Activated CD4-positive, alpha-beta memory T cell treated with anti-CD3 and anti-CD28 coated beads, Interleukin-2, amount 10 ng/mL, durations not matched to agents 7 days and 5 days (primary cell): ENCODE measurements around the gene NRG3. TPM values are rescaled to one million over a fixed set of nuclear protein-coding genes. Genes with fewer than 3 reads are reported as not detected.

Experiments
- CTCF ChIA-PET: fragments of 350-600 bp; sonication (Branson Sonifier 250); formaldehyde crosslinking; loops from one replicate; lab custom pipeline; 2021; ENCODE audit warnings: antibody characterized with exemption, inconsistent platforms; lab: Charles Lee
- POLR2A ChIA-PET: fragments of 350-600 bp; sonication (Branson Sonifier 250); formaldehyde crosslinking; loops from one replicate; lab custom pipeline; 2021; ENCODE audit warnings: antibody characterized with exemption; lab: Charles Lee
- DNase-seq: peaks from one replicate; pipeline ENCODE4 v3.0.0-alpha.2; 2020
- H3K27ac Mint-ChIP-seq: one replicate; pipeline ENCODE4 v1.8.0; 2021; ENCODE audit warnings: mild to moderate bottlenecking, mixed read lengths
- H3K27me3 Mint-ChIP-seq: one replicate; pipeline ENCODE4 v1.8.0; 2021; ENCODE audit warnings: mixed read lengths
- H3K36me3 Mint-ChIP-seq: one replicate; pipeline ENCODE4 v1.8.0; 2021; ENCODE audit warnings: low read depth, mixed read lengths
- H3K4me1 Mint-ChIP-seq: one replicate; pipeline ENCODE4 v1.8.0; 2021; ENCODE audit warnings: mixed read lengths
- H3K4me3 Mint-ChIP-seq: one replicate; pipeline ENCODE4 v1.8.0; 2021; ENCODE audit warnings: mild to moderate bottlenecking, mixed read lengths
- H3K9me3 Mint-ChIP-seq: one replicate; pipeline ENCODE4 v1.8.0; 2021; ENCODE audit warnings: mixed read lengths
- total RNA-seq, 2 experiments: library from RNA; stranded (reverse); gene quantifications; one replicate each; pipeline ENCODE4 v1.2.3, GENCODE V29; 2021

The NRG3 gene
- total RNA-seq, 2 experiments from 2014 or later: not detected

GRCh38 chr10:82391971-82392370 is 517.0 kb downstream of the NRG3 start:
- no peaks in the 10 kb centered on the region for H3K4me1 Mint-ChIP-seq
- POLR2A ChIA-PET: no interaction called here
- no peak for DNase-seq
- H3K4me3 Mint-ChIP-seq: no peak overlapping the region
- H3K27me3 Mint-ChIP-seq: no peaks in the 10 kb centered on the region
- H3K9me3 Mint-ChIP-seq: peaks cover 3% of the 10 kb centered on the region
- H3K36me3 Mint-ChIP-seq: no peaks in the 10 kb centered on the region
- H3K27ac Mint-ChIP-seq: no peak overlapping the region
- CTCF ChIA-PET: no interaction called here

DNA sequence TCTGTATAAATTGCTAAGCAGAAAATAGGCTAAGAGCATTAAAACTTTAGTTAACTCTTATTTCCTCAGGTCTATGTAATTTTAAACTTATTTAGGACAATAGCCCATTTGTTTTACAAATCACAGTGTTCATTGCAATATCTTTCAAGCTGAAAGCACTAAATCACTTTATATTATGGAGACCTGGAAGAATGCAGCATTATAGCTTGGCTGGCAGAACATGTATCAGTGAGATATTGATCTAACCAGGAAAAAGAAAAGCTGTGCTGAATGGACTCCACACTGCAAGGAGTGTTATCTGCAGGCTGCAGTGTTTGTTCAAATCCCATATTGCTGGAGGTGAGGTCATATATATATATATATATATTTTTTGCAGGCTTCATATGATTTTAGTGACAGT is 517.5 kb downstream of the NRG3 start:
- Mint-ChIP-seq H3K4me1 (no peaks in the 10 kb centered on the region), H3K27me3 (no peaks in the 10 kb centered on the region), H3K36me3 (no peaks in the 10 kb centered on the region), H3K4me3 (no peak overlapping the region), H3K27ac (no peak overlapping the region), H3K9me3 (peaks cover 3% of the 10 kb centered on the region)
- POLR2A ChIA-PET: no interaction called here
- DNase-seq: no peak
- CTCF ChIA-PET: no interaction called here

GRCh38 chr10:82394122-82394521 is 519.1 kb downstream of the NRG3 start:
- ChIA-PET POLR2A (no interaction called here), CTCF (no interaction called here)
- DNase-seq: no peak
- no peaks in the 10 kb centered on the region for H3K27me3 Mint-ChIP-seq
- H3K4me3 Mint-ChIP-seq: no peak overlapping the region
- no peak overlapping the region for H3K27ac Mint-ChIP-seq
- H3K36me3 Mint-ChIP-seq: no peaks in the 10 kb centered on the region
- H3K9me3 Mint-ChIP-seq: peaks cover 3% of the 10 kb centered on the region
- no peaks in the 10 kb centered on the region for H3K4me1 Mint-ChIP-seq

GRCh38 chr10:82394987-82395386 is 520.0 kb downstream of the NRG3 start:
- Mint-ChIP-seq H3K27ac (no peak overlapping the region), H3K4me3 (no peak overlapping the region), H3K36me3 (no peaks in the 10 kb centered on the region), H3K9me3 (peaks cover 3% of the 10 kb centered on the region), H3K4me1 (no peaks in the 10 kb centered on the region), H3K27me3 (no peaks in the 10 kb centered on the region)
- ChIA-PET CTCF (no interaction called here), POLR2A (no interaction called here)
- DNase-seq: no peak

DNA sequence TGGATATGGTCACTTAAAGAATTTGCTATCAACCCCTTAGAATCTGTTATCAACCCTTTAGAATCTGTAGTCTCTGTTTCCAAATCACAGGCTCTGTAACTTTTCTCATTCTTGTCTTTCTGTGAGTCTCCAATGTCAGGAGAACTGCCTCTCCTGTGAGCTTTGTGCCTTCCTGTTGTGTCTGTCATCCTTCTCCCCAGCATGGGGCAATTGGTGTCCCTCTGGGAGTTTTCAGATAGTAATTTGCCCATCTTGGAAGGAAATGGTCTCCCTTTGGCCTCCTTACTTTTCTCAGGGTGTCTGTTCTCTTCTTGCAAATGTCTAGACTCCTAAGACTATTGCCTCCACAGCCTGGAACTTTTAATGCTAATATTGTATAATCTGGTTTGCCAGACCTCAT is 521.9 kb downstream of the NRG3 start:
- Mint-ChIP-seq H3K9me3 (peaks cover 3% of the 10 kb centered on the region), H3K4me3 (no peak overlapping the region), H3K36me3 (no peaks in the 10 kb centered on the region), H3K27me3 (no peaks in the 10 kb centered on the region), H3K27ac (no peak overlapping the region), H3K4me1 (no peaks in the 10 kb centered on the region)
- CTCF ChIA-PET: no interaction called here
- DNase-seq: no peak
- POLR2A ChIA-PET: no interaction called here

- H3K27ac Mint-ChIP-seq: no peak overlapping the region
- no peak overlapping the region for H3K4me3 Mint-ChIP-seq
- no peaks in the 10 kb centered on the region for H3K4me1 Mint-ChIP-seq
- DNase-seq: no peak
- H3K36me3 Mint-ChIP-seq: no peaks in the 10 kb centered on the region
- CTCF ChIA-PET: interaction anchor here (0.6 kb wide), 1 partner anchor 37 kb away, joined by 3 read pairs; no protein-coding TSS in a partner anchor
- POLR2A ChIA-PET: no interaction called here
- H3K9me3 Mint-ChIP-seq: peaks cover 3% of the 10 kb centered on the region
- H3K27me3 Mint-ChIP-seq: no peaks in the 10 kb centered on the region
Observed at GRCh38 chr10:82397854-82398253, 522.9 kb downstream of the NRG3 start.

DNA sequence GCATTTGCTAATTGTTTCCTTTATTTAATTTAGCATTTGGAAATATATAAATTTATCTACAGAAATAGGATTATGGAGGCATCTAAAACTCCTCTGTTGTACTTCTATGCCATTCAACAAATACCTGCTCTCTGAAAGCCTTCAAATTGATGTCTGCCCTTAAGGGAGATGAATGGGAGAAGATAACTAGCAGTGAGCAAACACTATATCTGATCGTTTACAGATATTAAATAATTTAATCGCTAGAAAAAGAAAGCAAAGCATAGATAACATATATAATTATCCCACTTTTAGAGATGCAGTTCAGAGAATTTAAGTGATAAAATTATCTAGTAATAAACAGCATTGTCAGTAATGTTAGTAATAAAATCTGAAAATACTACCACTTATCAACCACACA is 524.9 kb downstream of the NRG3 start:
- H3K27me3 Mint-ChIP-seq: no peaks in the 10 kb centered on the region
- ChIA-PET CTCF (no interaction called here), POLR2A (no interaction called here)
- H3K9me3 Mint-ChIP-seq: peaks cover 3% of the 10 kb centered on the region
- no peaks in the 10 kb centered on the region for H3K36me3 Mint-ChIP-seq
- H3K4me3 Mint-ChIP-seq: no peak overlapping the region
- no peak for DNase-seq
- H3K4me1 Mint-ChIP-seq: no peaks in the 10 kb centered on the region
- no peak overlapping the region for H3K27ac Mint-ChIP-seq

- POLR2A ChIA-PET: no interaction called here
Observed at GRCh38 chr10:82400841-82401240, 525.8 kb downstream of the NRG3 start.

DNA sequence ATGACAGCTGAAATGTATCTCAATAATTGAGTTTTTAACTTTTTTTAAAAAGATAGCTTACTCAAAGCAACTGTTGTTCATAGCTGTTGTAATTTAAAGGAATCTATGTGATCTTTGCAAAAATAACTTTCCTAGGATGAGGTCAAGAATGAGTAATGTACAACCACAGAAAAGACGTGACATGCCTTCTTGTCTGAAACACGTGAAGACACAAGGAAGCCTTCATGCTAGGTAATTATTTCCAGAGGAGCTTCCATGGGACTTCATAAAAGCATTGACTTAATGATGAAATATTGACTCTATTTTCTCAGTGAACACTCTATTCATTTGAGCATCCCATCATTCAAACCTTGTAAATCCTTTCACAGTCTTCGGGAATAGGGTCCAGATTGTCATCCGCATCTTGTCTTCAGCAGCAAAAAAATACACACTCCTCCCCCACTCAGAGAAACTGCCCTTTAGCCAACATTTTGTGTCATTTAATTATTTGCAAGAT is 528.0 kb downstream of the NRG3 start:
- Mint-ChIP-seq H3K4me3 (no peak overlapping the region), H3K36me3 (no peaks in the 10 kb centered on the region), H3K27me3 (no peaks in the 10 kb centered on the region), H3K27ac (no peak overlapping the region), H3K9me3 (peaks cover 2% of the 10 kb centered on the region), H3K4me1 (no peaks in the 10 kb centered on the region)
- ChIA-PET CTCF (no interaction called here), POLR2A (no interaction called here)
- no peak for DNase-seq

More at GRCh38 chr10:82400841-82401240, 525.8 kb downstream of the NRG3 start:
- Mint-ChIP-seq H3K9me3 (peaks cover 5% of the 10 kb centered on the region), H3K27me3 (no peaks in the 10 kb centered on the region), H3K36me3 (no peaks in the 10 kb centered on the region), H3K4me3 (no peak overlapping the region), H3K4me1 (no peaks in the 10 kb centered on the region), H3K27ac (no peak overlapping the region)
- no peak for DNase-seq
- CTCF ChIA-PET: no interaction called here

- peaks cover 2% of the 10 kb centered on the region for H3K9me3 Mint-ChIP-seq
- H3K4me3 Mint-ChIP-seq: no peak overlapping the region
- CTCF ChIA-PET: no interaction called here
- H3K4me1 Mint-ChIP-seq: no peaks in the 10 kb centered on the region
- no peaks in the 10 kb centered on the region for H3K36me3 Mint-ChIP-seq
- no peaks in the 10 kb centered on the region for H3K27me3 Mint-ChIP-seq
- POLR2A ChIA-PET: no interaction called here
- no peak overlapping the region for H3K27ac Mint-ChIP-seq
- no peak for DNase-seq
Observed at GRCh38 chr10:82409671-82410070, 534.7 kb downstream of the NRG3 start.

DNA sequence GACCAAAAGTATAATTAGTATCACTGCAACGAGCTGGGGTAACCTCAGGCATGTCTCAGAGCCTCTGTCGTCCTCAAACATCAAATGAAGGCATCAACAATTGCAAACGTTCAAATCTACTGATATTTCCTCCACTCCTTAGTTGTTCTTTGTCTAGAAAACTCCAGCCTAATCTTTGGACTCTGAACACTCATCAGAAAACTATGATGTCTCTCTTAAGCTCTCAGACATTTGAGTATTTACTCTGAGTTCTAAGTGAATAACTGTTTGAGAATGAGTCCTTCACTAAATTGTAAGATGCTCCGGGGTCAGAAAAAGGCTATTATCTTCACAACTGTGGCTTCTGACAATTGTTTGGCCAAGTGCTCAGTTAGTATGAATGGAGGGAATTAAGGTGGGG is 536.4 kb downstream of the NRG3 start:
- Mint-ChIP-seq H3K4me1 (no peaks in the 10 kb centered on the region), H3K27me3 (no peaks in the 10 kb centered on the region), H3K36me3 (no peaks in the 10 kb centered on the region), H3K4me3 (no peak overlapping the region), H3K9me3 (peaks cover 1% of the 10 kb centered on the region), H3K27ac (no peak overlapping the region)
- ChIA-PET CTCF (no interaction called here), POLR2A (no interaction called here)
- no peak for DNase-seq

- CTCF ChIA-PET: no interaction called here
- H3K36me3 Mint-ChIP-seq: no peaks in the 10 kb centered on the region
- POLR2A ChIA-PET: no interaction called here
- H3K4me1 Mint-ChIP-seq: no peaks in the 10 kb centered on the region
- H3K27ac Mint-ChIP-seq: no peak overlapping the region
- H3K27me3 Mint-ChIP-seq: no peaks in the 10 kb centered on the region
- no peak overlapping the region for H3K4me3 Mint-ChIP-seq
- H3K9me3 Mint-ChIP-seq: peaks cover 1% of the 10 kb centered on the region
- DNase-seq: no peak
Observed at GRCh38 chr10:82420001-82420400, 545.0 kb downstream of the NRG3 start.

DNA sequence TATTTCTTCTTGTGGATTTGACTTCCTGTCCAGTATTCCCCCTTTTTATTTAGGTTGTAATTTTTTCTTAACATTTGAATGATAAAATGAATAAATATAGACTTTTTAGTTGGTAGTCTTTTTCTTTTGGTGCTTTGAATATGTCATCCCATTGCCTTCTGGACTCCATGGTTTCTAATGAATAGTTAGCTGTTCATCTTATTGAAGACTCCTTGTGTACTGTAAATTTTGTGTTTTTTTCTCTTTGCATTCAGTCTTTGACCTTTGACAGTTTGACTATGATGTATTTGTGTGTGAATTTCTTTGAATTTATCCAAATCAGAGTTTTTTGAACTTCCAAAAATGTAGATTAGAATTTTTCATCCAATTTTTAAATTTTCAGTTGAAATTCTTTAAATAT is 554.3 kb downstream of the NRG3 start:
- Mint-ChIP-seq H3K9me3 (peaks cover 34% of the 10 kb centered on the region), H3K4me3 (no peak overlapping the region), H3K4me1 (no peaks in the 10 kb centered on the region), H3K27ac (no peak overlapping the region), H3K27me3 (no peaks in the 10 kb centered on the region), H3K36me3 (no peaks in the 10 kb centered on the region)
- POLR2A ChIA-PET: no interaction called here
- no peak for DNase-seq
- CTCF ChIA-PET: no interaction called here

DNA sequence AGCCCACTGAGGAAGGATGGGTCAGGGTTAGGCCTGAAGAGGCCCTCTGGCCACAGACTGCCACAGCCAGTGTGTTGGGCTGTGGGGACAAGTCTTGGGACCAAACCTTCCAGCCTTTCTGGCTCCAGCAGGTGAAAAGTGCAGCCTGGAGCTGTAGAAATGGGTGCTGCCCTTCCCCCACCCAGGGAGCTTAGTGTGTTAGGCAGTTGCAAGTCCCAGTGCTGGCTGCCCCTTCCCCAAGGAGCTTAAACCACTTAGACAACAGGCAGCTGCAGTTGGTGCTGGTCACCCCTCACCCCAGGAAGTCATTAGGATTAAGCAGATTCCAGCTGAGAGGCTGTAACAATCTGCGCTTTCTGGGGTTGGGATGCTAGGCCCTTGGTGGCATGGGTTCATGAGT is 563.3 kb downstream of the NRG3 start:
- H3K27me3 Mint-ChIP-seq: no peaks in the 10 kb centered on the region
- no peak overlapping the region for H3K27ac Mint-ChIP-seq
- peaks cover 5% of the 10 kb centered on the region for H3K9me3 Mint-ChIP-seq
- no peak overlapping the region for H3K4me3 Mint-ChIP-seq
- POLR2A ChIA-PET: no interaction called here
- H3K36me3 Mint-ChIP-seq: no peaks in the 10 kb centered on the region
- H3K4me1 Mint-ChIP-seq: no peaks in the 10 kb centered on the region
- DNase-seq: no peak
- CTCF ChIA-PET: no interaction called here
